Stomach (tissue), 4 donors: ENCODE data around the gene DHRS7B.

ENCODE experiments used
- CTCF ChIP-seq, 7 experiments: fragments of 450-650 bp in 4 of 7; fragments of 200-600 bp in 3 of 7; sonication (generic) in 3 of 7; IDR thresholded peaks; one replicate each; pipeline ENCODE4 v1.5.1; 2016 to 2019; ENCODE audit warnings: antibody characterized with exemption in 7 of 7, control low read depth in 2 of 7, mild to moderate bottlenecking in 1 of 7
- POLR2A ChIP-seq, 4 donors: fragments of 450-650 bp; IDR thresholded peaks; one replicate each; pipeline ENCODE4 v1.6.1; 2016; ENCODE audit warnings: antibody characterized with exemption in 4 of 4, control low read depth in 2 of 4, mild to moderate bottlenecking in 1 of 4, moderate library complexity in 1 of 4

GRCh38 chr17:21113049-21113690 is 13.6 kb upstream of the DHRS7B start:
- no peak for TF ChIP-seq CTCF (IDR thresholded peaks at IDR 0.05)
- TF ChIP-seq POLR2A (IDR thresholded peaks at IDR 0.05) = no peak
